ENCODE data around the gene SLC2A11.
"Not testable (repeated sequence)": the region's sequence is repeated elsewhere in the genome, so short reads cannot be mapped to it uniquely, and the experiment has no call there.

The SLC2A11 gene

GRCh38 chr22:23847991-23848864, 9.4 kb upstream of the SLC2A11 start:
- no peak for DNase-seq

DNA sequence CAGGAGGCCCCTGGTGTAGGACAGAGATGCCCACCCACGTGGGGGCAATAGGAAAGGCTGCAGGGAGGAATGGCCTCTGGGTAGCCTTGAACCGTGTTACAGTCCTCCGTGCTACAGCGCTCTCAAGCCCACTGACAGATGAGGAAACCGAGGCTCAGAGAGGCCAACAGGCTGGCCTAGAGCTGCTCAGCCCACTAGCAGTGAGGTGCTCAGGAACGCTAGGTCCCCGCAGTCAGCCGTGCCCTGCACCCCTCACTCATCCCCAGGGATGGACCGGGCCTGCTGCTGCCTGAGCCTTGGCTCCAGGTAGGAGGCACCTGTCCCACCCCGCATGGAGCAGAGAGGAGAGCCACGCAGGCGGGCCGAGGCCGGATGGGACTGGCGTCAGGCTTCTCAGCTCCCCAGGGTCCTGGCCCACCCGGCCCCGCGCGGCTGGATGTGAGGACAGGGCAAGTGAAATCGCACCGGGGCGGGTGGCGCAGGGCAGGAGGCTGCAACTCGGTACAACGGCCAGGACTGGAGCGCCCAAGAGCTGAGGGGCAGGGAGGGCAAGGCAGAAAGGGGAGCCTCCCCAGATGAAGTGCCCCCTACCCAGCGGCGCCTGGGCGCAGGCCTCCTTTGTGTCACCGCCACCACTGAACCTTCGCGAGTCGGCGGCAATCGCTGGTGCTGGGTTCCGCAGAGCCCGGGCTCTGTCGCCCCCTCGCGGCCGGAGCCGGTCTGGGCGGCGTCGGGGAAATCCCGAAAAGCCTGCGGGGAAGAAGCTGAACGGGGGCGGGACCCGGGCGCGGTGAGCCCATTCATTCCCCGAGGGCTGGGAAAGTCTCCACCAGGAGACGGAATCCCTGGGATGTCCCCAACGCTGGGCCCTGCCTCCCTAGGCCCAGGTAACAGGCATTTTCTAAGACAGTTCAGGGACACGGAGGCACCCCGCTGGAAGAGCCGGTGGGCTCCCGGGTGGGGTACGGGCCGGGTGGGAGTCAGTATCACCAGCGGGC, 8.4 kb upstream of the SLC2A11 start:
- peak; percentile 61 for DNase-seq

GRCh38 chr22:23850136-23850611, 7.5 kb upstream of the SLC2A11 start:
- DNase-seq, result no peak

DNA sequence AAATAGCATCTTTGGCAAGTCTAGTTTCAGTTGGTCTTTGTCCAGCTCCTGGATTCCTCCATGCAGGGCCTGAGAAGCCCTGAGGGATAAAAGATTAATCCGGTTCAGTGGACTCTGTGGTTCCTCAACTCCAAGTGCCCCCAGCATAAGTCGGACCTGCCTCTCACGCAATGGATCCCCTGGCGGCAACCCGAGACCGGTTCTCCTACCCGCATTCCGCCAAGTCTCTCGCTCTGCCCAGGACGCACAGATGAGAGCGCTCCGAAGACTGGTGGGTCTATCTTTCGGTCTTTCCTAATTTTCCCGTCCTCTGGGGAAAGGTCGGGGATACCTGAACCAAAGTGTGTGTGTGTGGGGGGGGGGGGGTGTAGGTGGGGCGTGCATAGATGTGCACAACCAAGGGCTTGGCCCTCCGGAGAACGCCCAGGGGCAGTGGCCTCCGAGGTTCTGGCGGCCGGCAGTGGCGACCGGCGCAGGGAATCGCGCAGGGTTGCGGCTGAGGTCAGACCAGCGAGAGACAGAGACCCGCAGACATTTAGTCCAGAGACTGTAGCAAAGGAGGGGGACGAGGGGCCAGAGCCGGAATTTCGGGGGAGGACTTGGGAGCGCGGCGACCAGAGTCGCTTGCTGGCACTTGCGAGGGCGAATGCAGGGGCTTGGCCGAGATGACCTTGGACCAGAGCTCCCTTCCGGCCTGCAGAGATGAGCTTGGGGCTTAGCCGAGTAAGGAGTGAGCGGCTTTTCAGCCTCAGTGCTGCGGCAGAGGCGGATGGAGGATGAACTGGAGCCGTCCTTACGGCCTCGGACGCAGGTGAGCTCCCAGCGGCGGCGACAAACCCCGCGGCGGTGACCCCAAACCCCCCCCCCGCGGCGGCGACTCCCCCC, 712 bp upstream of the SLC2A11 start:
- no peak for DNase-seq

GRCh38 chr22:23858484-23858815, 775 bp downstream of the SLC2A11 start:
- no peak for DNase-seq

GRCh38 chr22:23859201-23859600, 1.5 kb downstream of the SLC2A11 start:
- DNase-seq, result no peak

- not testable (repeated sequence) for DNase-seq
Observed at GRCh38 chr22:23860187-23860586, 2.5 kb downstream of the SLC2A11 start.

DNA sequence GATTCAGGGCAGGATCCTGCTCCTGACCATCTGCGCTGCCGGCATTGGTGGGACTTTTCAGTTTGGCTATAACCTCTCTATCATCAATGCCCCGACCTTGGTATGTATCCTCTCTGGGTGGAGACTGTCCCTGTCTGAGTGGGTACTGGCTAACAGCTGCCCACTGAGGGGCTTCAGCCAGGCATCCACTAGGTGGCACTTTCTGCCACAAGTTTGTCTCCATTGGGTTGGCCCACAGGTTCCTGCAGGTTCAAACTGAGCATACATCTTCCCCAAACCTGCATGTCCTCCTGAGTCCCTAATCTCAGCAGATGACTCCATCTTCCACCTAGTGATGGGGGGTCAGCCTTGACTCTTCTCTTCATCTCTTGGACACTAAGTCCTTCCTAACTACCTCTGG, 4.4 kb downstream of the SLC2A11 start:
- DNase-seq, result peak; percentile 3

DNA sequence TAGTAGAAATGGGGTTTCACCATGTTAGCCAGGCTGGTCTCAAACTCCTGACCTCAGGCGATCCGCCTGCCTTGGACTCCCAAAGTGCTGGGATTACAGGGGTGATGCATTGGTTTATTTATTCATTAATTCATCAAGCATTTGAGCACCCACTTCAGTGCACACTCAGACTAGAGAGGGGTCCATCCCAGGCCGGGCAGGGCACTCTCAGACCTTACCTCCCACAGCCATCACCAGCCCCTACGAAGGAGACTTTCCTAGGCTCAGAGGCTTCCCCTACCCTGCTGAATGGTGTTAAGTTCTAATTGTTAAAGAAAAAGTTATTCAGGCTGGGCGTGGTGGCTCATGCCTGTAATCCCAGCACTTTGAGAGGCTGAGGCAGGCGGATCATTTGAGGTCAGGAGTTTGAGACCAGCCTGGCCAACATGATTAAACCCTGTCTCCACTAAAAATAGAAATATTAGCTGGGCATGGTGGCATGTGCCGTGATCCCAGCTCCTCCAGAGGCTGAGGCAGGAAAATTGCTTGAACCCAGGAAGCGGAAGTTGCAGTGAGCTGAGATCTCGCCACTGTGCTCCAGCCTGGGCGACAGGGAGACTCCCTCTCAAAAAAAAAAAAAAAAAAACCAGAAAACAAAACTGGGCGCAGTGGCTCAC, 7.0 kb downstream of the SLC2A11 start:
- DNase-seq, result not testable (repeated sequence)

DNA sequence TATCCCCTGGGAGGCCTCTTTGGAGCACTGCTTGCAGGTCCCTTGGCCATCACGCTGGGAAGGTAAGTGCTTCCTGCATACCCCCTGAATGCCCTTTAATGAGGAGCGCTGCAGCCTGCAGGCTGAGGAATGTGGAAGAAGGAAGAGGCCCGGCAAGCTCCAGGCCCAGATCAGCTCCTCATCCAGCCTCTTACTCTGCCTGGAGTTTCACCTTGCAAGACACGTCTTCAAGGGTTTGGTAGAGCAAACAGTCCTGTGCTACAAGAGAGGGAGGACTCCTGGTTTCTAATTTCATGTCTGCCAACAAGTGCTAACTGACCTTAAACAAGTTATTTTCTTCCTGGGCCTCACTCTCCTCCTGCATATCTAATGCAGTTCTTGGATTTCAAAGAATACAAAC, 10.9 kb downstream of the SLC2A11 start:
- no peak for DNase-seq

DNA sequence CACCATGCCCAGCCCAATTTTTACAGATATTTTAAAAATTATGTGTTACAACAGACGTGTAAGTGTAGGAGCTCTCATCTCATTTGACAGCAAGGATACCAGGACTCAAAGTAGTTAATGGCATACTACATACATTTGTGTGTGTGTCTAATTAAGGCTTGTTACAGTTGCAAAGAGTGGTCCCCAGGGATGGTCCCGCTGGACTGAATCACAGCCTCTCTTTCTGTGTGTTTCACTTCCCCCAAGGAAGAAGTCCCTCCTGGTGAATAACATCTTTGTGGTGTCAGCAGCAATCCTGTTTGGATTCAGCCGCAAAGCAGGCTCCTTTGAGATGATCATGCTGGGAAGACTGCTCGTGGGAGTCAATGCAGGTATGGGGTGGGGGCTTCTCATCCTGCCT, 17.2 kb downstream of the SLC2A11 start:
- no peak for DNase-seq

GRCh38 chr22:23875801-23876200, 18.1 kb downstream of the SLC2A11 start:
- no peak for DNase-seq

DNA sequence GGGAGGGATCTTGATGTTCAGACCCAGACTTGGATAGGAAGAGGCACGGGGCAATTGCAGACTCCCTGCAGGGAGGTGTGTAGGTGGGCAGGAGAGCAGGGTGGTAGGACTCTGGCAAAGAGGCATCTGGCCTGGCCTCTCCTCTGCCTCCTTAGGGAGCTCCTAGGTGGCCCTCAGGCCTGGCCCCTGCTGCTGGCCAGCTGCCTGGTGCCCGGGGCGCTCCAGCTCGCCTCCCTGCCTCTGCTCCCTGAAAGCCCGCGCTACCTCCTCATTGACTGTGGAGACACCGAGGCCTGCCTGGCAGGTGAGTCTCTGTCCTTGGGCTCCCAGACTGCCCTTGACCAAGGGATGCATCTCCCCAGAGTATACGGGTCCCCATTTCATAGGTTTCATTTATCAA, 19.9 kb downstream of the SLC2A11 start:
- DNase-seq, result no peak

GRCh38 chr22:23878219-23878618, 20.5 kb downstream of the SLC2A11 start:
- no peak for DNase-seq

DNA sequence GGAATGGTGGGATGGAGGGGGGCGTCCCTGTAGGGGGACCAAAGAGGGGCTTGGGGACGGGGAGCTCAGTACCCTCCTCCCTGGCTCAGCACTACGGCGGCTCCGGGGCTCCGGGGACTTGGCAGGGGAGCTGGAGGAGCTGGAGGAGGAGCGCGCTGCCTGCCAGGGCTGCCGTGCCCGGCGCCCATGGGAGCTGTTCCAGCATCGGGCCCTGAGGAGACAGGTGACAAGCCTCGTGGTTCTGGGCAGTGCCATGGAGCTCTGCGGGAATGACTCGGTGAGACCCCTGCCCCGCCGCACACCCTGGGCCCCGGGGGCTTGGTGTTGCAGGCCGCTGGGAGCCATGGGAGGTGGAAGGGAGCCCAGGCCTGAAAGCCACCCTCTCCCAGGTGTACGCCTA, 24.7 kb downstream of the SLC2A11 start:
- no peak for DNase-seq

DNA sequence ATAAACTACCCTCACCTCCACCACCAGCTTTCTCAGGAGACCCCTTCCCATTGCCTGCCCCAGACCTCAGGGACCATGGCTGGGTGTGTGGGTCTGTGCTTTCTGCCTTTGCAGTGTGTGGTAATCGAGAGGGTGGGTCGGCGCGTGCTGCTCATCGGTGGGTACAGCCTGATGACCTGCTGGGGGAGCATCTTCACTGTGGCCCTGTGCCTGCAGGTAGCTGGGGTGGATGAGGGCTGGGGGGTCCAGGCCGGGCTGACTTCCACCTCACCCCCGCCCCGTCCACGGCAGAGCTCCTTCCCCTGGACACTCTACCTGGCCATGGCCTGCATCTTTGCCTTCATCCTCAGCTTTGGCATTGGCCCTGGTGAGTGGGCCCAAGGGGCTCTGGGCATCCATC, 26.0 kb downstream of the SLC2A11 start:
- DNase-seq, result no peak

DNA sequence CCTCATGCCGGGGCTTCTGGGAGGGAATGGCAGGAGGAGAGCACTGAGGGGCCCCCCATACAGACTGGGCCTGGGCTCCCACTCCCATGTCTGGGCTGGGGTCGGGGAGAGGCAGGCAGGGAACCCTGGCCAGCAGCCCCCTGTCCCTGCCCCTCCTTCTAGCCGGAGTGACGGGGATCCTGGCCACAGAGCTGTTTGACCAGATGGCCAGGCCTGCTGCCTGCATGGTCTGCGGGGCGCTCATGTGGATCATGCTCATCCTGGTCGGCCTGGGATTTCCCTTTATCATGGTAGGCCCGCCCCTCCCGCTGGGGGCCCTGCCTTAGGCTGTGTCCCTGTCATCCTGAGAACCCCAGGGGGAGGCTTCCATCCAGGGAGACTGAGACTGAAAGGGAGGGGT, 26.5 kb downstream of the SLC2A11 start:
- no peak for DNase-seq

DNA sequence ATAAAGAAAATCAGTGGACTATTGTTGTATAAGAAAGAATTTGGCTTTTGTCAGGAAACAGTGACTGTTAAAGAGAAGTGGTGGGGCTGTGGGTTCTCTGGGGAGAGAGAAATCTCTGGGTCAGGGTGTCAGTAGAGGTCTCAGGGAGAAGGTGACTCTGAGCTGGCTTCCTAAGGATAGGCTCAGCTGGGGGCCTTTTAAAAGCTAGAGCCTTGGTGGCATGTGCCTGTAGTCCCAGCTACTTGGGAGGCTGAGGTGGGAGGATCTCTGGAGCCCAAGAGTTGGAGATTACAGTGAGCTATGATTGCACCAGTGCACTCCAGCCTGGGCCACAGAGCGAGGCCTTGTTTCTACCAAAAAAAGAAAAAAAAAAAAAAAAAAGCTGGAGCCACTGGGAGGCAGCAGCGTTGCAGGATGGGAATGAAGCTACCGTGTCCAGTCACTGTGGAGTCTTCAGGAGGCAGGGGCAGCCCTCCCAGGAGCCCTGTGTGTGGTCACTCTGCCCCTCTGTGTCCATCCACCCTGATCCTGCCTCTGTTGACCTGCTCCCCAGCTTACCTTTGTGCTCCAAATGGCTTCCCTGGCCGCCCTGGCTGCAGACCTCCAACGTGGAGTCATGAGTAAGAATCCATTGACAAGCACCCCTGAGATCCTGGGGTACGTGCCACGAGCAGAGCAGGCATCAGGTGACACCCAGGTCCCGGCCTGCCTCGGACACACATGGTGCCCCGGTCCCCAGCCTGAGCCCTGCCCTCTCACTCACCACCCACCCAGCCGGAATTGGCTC, 31.1 kb downstream of the SLC2A11 start:
- DNase-seq, result no peak

GRCh38 chr22:23889620-23890019, 31.9 kb downstream of the SLC2A11 start:
- no peak for DNase-seq

- DNase-seq, result no peak
Observed at GRCh38 chr22:23891726-23892125, 34.1 kb downstream of the SLC2A11 start.

DNA sequence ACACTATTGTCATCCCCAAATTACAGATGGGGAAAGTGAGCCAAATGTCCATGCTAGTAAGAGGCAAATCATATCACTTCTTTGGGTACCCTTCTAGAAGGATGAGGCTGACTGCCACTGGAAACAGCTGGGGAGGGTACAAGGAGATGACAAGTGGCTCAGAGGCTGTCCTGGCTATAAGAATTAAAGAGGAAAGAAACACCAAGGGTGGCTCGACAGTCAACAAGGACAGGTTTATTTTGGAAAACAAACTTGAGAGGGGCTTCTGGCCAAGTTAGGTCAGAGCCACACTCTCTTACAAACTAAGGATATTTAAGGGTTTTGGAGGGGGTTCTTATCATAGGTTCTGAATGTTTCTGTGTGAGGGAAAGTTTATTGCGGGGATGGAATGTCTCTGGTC, 34.5 kb downstream of the SLC2A11 start:
- DNase-seq, result no peak
